ENCODE data around the gene KIF4A. TPM values are rescaled to one million over a fixed set of nuclear protein-coding genes. Genes with fewer than 3 reads are reported as not detected.

KIF4A gene
- total RNA-seq, 1 experiment from 2014 or later: 52.9 TPM

GRCh38 chrX:70422851-70423341 lies 133.0 kb downstream of the KIF4A start, which contains the start of gene GDPD2:
GDPD2 (plus strand) TSS chrX:70423314; CDS start chrX:70424985, 1,671 bp downstream.
- POLR2A ChIA-PET (ENCODE audit: unreplicated experiment): interaction anchor here (0.5 to 0.6 kb wide), 2 partner anchors 321 to 791 kb away, joined by 3 to 6 read pairs; no protein-coding TSS in a partner anchor
- BruUV-seq (replicated peaks): no TSS peak
- H3K79me2 ChIP-seq (ENCODE audit: low read depth): no peaks in the 10 kb centered on the region
- intact Hi-C loops (cut with micrococcal nuclease; ENCODE audit: unreplicated experiment): no loop called here
- no peak for TF ChIP-seq EZH2 (IDR thresholded peaks at IDR 0.05; ENCODE audit: low read depth)
- TF ChIP-seq, protein P1, sequence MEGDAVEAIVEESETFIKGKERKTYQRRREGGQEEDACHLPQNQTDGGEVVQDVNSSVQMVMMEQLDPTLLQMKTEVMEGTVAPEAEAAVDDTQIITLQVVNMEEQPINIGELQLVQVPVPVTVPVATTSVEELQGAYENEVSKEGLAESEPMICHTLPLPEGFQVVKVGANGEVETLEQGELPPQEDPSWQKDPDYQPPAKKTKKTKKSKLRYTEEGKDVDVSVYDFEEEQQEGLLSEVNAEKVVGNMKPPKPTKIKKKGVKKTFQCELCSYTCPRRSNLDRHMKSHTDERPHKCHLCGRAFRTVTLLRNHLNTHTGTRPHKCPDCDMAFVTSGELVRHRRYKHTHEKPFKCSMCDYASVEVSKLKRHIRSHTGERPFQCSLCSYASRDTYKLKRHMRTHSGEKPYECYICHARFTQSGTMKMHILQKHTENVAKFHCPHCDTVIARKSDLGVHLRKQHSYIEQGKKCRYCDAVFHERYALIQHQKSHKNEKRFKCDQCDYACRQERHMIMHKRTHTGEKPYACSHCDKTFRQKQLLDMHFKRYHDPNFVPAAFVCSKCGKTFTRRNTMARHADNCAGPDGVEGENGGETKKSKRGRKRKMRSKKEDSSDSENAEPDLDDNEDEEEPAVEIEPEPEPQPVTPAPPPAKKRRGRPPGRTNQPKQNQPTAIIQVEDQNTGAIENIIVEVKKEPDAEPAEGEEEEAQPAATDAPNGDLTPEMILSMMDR (conservative IDR thresholded peaks at IDR 0.05): peak; percentile 49; the same call in 1 of the 2 replicates
- H3K4me1 ChIP-seq (replicated peaks; ENCODE audit: insufficient read depth): no peaks in the 10 kb centered on the region
- H3F3A ChIP-seq (ENCODE audit: insufficient read depth, low read depth): no peaks in the 10 kb centered on the region
- no peaks in the 10 kb centered on the region for H3K36me3 ChIP-seq (ENCODE audit: low read depth)
- H3K27ac ChIP-seq: no peak within 1 kb of the TSS
- DNase-seq: peak in 1 of 2 experiments; percentile 31
- H2AFZ ChIP-seq: no peak within 1 kb of the TSS
- no peak within 1 kb of the TSS for H3K4me2 ChIP-seq
- H3K9me2 ChIP-seq (ENCODE audit: insufficient read depth): no peaks in the 10 kb centered on the region
- CTCF ChIA-PET: interaction anchor here (0.7 to 1.4 kb wide), 2 partner anchors 29 to 242 kb away, joined by 4 to 8 read pairs; no protein-coding TSS in a partner anchor
- no peaks in the 10 kb centered on the region for H3K9me3 ChIP-seq (ENCODE audit: insufficient read depth, low read depth)
- H4K20me1 ChIP-seq (ENCODE audit: insufficient read depth): no peaks in the 10 kb centered on the region
- H3K4me3 ChIP-seq: no peak within 1 kb of the TSS
- H3K27me3 ChIP-seq (ENCODE audit: insufficient read depth, low read depth): no peaks in the 10 kb centered on the region

DNA sequence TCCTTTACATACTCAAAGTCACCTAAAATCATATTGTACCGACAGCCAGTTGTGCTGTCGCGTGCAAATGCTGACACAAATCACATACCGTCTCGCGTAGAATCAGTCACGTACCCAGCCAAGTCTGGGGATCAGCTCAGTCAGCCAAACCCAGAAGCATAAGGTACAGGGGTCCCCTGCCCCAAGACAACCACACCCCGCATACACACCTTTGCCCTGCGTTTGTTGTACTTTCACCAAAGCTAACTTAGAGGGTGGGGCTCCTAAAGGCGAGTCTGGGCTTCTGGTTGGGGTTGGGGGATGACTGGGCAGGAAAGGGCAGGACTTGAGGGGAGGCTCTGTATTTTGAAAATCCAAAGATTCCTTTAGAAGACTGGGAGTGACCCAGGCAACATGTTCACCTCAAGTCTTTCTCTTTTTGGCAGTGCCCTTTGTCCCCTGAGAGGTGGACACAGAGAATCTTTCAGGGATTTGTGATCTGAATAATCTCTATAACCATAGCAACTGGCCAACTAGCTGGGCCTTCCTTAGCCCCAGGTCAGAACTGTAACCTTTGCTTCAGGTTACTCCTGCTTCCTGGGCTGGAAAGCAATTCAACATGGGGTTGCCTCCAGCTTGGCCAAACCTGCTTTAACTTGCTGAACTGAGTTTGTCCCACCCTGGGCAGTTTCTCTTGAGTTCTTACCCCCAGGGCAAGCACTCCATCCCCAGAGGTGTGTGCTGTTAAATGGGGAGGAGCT lies 134.2 kb downstream of the KIF4A start:
- Histone ChIP-seq H3K27me3 (ENCODE audit: insufficient read depth, low read depth) (no peaks in the 10 kb centered on the region), H3K79me2 (ENCODE audit: low read depth) (no peaks in the 10 kb centered on the region), H3K36me3 (ENCODE audit: low read depth) (no peaks in the 10 kb centered on the region), H2AFZ (no peak overlapping the region), H3K27ac (no peak overlapping the region), H3K4me2 (no peak overlapping the region), H3K9me2 (ENCODE audit: insufficient read depth) (no peaks in the 10 kb centered on the region), H3F3A (ENCODE audit: insufficient read depth, low read depth) (no peaks in the 10 kb centered on the region), H4K20me1 (ENCODE audit: insufficient read depth) (no peaks in the 10 kb centered on the region), H3K4me3 (no peak overlapping the region), H3K9me3 (ENCODE audit: insufficient read depth, low read depth) (no peaks in the 10 kb centered on the region), H3K4me1 (replicated peaks; ENCODE audit: insufficient read depth) (no peaks in the 10 kb centered on the region)
- BruUV-seq (replicated peaks): no TSS peak
- DNase-seq: no peak
- TF ChIP-seq EZH2 (IDR thresholded peaks at IDR 0.05; ENCODE audit: low read depth): no peak
- TF ChIP-seq, protein P1 (conservative IDR thresholded peaks at IDR 0.05): no peak
- POLR2A ChIA-PET (ENCODE audit: unreplicated experiment): interaction anchor here (0.6 kb wide), 1 partner anchor 718 kb away, joined by 3 read pairs; no protein-coding TSS in a partner anchor
- CTCF ChIA-PET: no interaction called here
- intact Hi-C loops (cut with micrococcal nuclease; ENCODE audit: unreplicated experiment): no loop called here

GRCh38 chrX:70424801-70425200 lies 134.9 kb downstream of the KIF4A start:
- Histone ChIP-seq H3K4me2 (no peak overlapping the region), H3K79me2 (ENCODE audit: low read depth) (no peaks in the 10 kb centered on the region), H3K4me3 (no peak overlapping the region), H3K4me1 (replicated peaks; ENCODE audit: insufficient read depth) (no peaks in the 10 kb centered on the region), H3K36me3 (ENCODE audit: low read depth) (no peaks in the 10 kb centered on the region), H3F3A (ENCODE audit: insufficient read depth, low read depth) (no peaks in the 10 kb centered on the region), H3K27me3 (ENCODE audit: insufficient read depth, low read depth) (no peaks in the 10 kb centered on the region), H3K9me3 (ENCODE audit: insufficient read depth, low read depth) (no peaks in the 10 kb centered on the region), H3K9me2 (ENCODE audit: insufficient read depth) (no peaks in the 10 kb centered on the region), H3K27ac (no peak overlapping the region), H2AFZ (no peak overlapping the region), H4K20me1 (ENCODE audit: insufficient read depth) (no peaks in the 10 kb centered on the region)
- intact Hi-C loops (cut with micrococcal nuclease; ENCODE audit: unreplicated experiment): no loop called here
- TF ChIP-seq, protein P1 (conservative IDR thresholded peaks at IDR 0.05): no peak
- TF ChIP-seq EZH2 (IDR thresholded peaks at IDR 0.05; ENCODE audit: low read depth): no peak
- ChIA-PET POLR2A (ENCODE audit: unreplicated experiment) (interaction anchor here (0.6 kb wide), 1 partner anchor 717 kb away, joined by 3 read pairs; no protein-coding TSS in a partner anchor), CTCF (no interaction called here)
- BruUV-seq (replicated peaks): no TSS peak
- DNase-seq: no peak
